Measurements from ENCODE around the gene KANSL1L.

KANSL1L gene

DNA sequence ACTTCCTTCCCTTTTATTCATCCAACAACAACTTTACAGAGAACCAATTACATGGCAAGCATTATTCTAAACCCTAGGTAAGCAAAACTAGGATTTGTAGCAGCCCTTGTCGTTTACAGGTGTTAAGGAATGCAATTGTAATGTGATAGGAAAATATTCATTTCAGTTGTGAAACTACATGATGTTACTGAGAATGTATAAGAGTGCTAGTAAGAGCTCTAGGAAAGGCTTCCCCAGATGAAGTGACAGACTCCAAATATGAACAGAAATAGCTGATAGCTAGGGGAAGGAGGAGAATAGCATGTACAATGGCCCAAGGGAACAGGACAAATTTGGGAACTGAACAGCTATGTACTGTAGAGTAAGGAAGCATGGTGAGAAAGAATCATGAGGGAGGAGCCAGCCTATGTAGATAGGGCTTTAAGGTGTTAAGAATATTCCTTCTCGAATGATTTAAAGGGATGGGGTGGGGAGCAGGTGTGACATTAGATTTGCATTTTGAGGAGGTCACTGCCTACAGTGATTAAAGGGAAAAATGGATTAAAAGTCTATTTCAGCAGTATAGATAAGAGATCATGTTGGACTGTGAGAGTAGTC is 137.0 kb downstream of the KANSL1L start:
- no peak for DNase-seq (ENCODE audit: low read depth)
- no peak overlapping the region for H3K4me3 ChIP-seq (ENCODE audit: low read depth, low read length)
- TF ChIP-seq MYC (IDR thresholded peaks at IDR 0.05; ENCODE audit: low read depth, low read length), result no peak
- TF ChIP-seq, protein P1, sequence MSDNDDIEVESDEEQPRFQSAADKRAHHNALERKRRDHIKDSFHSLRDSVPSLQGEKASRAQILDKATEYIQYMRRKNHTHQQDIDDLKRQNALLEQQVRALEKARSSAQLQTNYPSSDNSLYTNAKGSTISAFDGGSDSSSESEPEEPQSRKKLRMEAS (IDR thresholded peaks at IDR 0.05; ENCODE audit: low read depth, low read length), result no peak
- TF ChIP-seq, protein P2, sequence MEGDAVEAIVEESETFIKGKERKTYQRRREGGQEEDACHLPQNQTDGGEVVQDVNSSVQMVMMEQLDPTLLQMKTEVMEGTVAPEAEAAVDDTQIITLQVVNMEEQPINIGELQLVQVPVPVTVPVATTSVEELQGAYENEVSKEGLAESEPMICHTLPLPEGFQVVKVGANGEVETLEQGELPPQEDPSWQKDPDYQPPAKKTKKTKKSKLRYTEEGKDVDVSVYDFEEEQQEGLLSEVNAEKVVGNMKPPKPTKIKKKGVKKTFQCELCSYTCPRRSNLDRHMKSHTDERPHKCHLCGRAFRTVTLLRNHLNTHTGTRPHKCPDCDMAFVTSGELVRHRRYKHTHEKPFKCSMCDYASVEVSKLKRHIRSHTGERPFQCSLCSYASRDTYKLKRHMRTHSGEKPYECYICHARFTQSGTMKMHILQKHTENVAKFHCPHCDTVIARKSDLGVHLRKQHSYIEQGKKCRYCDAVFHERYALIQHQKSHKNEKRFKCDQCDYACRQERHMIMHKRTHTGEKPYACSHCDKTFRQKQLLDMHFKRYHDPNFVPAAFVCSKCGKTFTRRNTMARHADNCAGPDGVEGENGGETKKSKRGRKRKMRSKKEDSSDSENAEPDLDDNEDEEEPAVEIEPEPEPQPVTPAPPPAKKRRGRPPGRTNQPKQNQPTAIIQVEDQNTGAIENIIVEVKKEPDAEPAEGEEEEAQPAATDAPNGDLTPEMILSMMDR (IDR thresholded peaks at IDR 0.05; ENCODE audit: low read depth, low read length), result no peak
- TF ChIP-seq POLR2A (IDR thresholded peaks at IDR 0.05; ENCODE audit: extremely low read depth, insufficient read length), result no peak

DNA sequence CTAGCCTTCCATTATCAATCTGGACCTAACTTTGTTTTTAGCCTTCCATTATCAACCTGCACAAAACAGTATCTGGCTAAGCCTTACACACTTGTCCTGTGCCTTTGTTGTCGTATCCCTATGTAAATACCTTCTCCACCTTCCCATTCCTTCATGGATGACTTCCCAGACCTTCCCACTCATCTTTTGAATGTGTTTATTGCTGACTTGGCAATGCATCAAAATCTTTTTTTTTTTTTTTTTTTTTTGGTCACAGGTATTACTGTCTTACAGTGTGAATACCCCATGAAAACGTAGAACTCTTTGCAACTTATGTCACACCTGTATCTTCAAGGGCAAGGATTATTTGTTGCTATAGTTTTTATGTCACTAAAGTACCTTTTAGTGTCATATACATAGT is 143.0 kb downstream of the KANSL1L start:
- no peak for DNase-seq (ENCODE audit: low read depth)
- TF ChIP-seq, protein P1 (IDR thresholded peaks at IDR 0.05; ENCODE audit: low read depth, low read length), result no peak
- TF ChIP-seq POLR2A (IDR thresholded peaks at IDR 0.05; ENCODE audit: extremely low read depth, insufficient read length), result no peak
- no peak for TF ChIP-seq MYC (IDR thresholded peaks at IDR 0.05; ENCODE audit: low read depth, low read length)
- TF ChIP-seq, protein P2 (IDR thresholded peaks at IDR 0.05; ENCODE audit: low read depth, low read length), result no peak
- no peak overlapping the region for H3K4me3 ChIP-seq (ENCODE audit: low read depth, low read length)

DNA sequence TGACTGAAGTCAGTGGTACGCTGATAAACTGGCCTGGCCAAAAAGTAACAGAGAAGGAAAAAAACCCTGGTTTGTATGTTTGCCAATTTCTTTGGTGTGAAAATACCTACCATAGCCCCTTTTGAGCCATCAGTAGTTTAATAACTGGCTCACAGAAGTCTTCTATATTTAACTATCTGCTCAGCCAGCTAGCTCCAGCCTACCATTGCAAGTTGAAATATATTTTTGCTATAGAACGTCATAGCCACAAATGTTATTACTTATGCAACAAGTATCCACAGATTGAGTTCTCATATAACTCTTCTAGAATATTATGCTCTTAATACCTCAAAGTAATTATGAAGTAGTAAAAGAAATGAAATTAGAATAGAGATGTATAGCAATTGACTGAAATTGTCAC is 143.6 kb downstream of the KANSL1L start:
- TF ChIP-seq, protein P1 (IDR thresholded peaks at IDR 0.05; ENCODE audit: low read depth, low read length), result no peak
- TF ChIP-seq MYC (IDR thresholded peaks at IDR 0.05; ENCODE audit: low read depth, low read length) (no peak), POLR2A (IDR thresholded peaks at IDR 0.05; ENCODE audit: extremely low read depth, insufficient read length) (no peak)
- TF ChIP-seq, protein P2 (IDR thresholded peaks at IDR 0.05; ENCODE audit: low read depth, low read length), result no peak
- DNase-seq (ENCODE audit: low read depth), result no peak
- H3K4me3 ChIP-seq (ENCODE audit: low read depth, low read length), result no peak overlapping the region

DNA sequence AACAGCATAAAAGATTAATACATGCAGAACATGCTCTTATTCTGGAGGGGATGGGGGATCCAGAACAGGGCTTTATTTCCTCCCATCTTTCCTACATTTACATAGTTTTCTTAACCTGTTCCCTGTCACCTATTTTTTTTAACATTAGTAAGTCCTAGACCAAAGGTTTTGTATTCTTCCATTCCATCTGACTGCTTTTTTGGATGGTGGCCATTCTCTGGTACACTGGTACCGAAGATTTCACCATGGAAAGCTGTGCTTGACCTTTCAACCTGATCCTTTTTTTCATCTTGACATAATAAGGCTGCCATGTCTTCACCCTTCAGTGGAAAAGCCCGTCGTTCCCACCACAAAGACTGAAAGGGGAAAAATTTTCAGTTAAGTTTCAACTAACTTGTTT is 148.4 kb downstream of the KANSL1L start:
- H3K4me3 ChIP-seq (ENCODE audit: low read depth, low read length), result no peak overlapping the region
- TF ChIP-seq POLR2A (IDR thresholded peaks at IDR 0.05; ENCODE audit: extremely low read depth, insufficient read length), result no peak
- TF ChIP-seq, protein P2 (IDR thresholded peaks at IDR 0.05; ENCODE audit: low read depth, low read length), result no peak
- TF ChIP-seq, protein P1 (IDR thresholded peaks at IDR 0.05; ENCODE audit: low read depth, low read length), result no peak
- TF ChIP-seq MYC (IDR thresholded peaks at IDR 0.05; ENCODE audit: low read depth, low read length), result no peak
- DNase-seq (ENCODE audit: low read depth), result no peak

DNA sequence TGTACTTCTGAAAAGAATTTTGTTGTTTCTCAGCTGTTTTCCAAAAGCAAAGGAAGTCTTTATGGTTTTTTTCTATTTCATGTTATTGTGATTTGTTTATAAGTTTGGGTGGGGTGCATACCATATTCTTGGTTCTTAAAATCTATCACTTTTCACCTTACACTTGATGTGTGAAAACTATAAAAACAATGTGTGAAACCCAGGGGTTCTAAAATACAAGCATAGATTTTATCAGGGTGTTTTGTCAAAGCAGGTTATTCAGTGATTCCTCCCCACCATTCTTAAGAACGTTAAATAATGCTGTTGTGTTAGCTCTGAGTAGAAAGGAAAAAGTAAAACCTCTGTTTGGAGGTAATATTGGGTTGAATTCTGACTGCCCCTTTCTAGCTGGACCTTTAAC is 151.1 kb downstream of the KANSL1L start:
- H3K4me3 ChIP-seq (ENCODE audit: low read depth, low read length), result no peak overlapping the region
- no peak for TF ChIP-seq MYC (IDR thresholded peaks at IDR 0.05; ENCODE audit: low read depth, low read length)
- TF ChIP-seq, protein P1 (IDR thresholded peaks at IDR 0.05; ENCODE audit: low read depth, low read length), result no peak
- no peak for TF ChIP-seq POLR2A (IDR thresholded peaks at IDR 0.05; ENCODE audit: extremely low read depth, insufficient read length)
- TF ChIP-seq, protein P2 (IDR thresholded peaks at IDR 0.05; ENCODE audit: low read depth, low read length), result no peak
- DNase-seq (ENCODE audit: low read depth), result no peak

All from NB4 (cell line).